Erythroblast (primary cell): ENCODE data around the gene REN.

Experiments used
- GATA1 ChIP-seq: IDR thresholded peaks from 2 replicates; pipeline ENCODE4 v1.6.1; 2011; ENCODE audit warnings: low read depth, mild to moderate bottlenecking, control low read depth, low read length, moderate library complexity
- POLR2A ChIP-seq: IDR thresholded peaks from 2 replicates; pipeline ENCODE4 v1.6.1; 2011; ENCODE audit warnings: mild to moderate bottlenecking, low read length

- TF ChIP-seq POLR2A (no peak), GATA1 (no peak)
Observed at GRCh38 chr1:204125759-204126351, 40.3 kb downstream of the REN start.
